GM18909 (cell line): ENCODE results near the gene XKR7.
"Not testable (repeated sequence)": the region's sequence is repeated elsewhere in the genome, so short reads cannot be mapped to it uniquely, and the experiment has no call there.

Source experiments
- ATAC-seq: cut with Tn5 transposase; IDR thresholded peaks from one replicate; pipeline ENCODE4 v1.9.1; 2021; ENCODE audit warnings: mild to moderate bottlenecking; ENCODE audit not compliant: unreplicated experiment, poor library complexity

XKR7 gene

DNA sequence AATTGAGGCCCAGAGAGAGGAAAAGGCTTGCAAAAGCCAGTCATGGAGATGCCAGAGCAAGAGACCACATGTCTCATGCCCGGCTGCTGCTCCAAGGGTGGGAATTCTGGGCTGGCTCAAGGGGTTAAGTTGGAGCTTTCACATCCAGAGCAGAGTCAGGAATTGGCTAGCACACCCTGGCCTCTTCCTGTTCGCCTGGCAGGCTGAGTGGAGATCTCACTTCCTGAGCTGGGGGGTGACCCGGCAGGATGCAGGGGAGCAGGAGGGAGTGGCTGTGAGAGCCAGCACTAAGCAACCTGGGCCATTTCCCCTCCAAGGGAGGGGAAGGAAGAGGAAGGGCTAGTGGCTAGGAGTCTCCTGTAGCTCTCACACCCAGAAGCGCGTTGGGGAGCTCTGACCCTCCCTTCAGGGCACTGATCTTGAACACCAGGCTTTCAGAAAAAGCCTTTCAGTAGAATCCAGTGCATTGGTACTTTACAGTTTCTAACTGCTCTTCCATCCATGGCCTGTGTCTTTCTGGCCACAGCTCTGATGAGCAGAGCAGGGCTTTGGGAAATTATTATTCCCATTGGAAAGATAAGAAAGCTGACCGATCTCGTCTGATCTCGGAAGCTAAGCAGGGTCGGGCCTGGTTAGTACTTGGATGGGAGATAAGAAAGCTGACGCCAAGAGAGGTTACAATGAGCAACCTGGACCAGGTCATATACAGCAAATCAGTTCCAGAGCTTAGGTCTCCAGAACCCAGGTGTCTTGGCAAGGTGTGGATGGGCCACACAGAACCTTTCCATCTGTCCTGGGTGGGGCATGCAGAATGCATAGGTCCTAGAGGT, 40.1 kb downstream of the XKR7 start:
- ATAC-seq: no peak

DNA sequence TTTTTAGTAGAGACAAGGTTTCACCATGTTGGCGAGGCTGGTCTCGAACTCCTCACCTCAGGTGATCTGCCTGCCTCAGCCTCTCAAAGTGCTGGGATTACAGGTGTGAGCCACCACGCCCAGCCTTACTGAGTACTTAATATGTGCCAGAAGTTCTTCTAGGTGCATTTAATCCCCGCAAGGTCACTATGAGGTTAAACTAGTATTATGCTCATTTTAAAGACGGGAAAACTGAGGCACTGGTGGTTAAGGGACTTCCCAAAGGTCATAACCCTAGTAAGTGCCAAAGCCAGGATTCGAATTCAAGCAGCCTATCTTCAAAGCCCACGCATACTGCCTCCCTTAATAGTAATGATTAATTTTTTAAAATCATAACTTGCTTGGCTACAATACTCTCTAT, 41.6 kb downstream of the XKR7 start:
- ATAC-seq: no peak

DNA sequence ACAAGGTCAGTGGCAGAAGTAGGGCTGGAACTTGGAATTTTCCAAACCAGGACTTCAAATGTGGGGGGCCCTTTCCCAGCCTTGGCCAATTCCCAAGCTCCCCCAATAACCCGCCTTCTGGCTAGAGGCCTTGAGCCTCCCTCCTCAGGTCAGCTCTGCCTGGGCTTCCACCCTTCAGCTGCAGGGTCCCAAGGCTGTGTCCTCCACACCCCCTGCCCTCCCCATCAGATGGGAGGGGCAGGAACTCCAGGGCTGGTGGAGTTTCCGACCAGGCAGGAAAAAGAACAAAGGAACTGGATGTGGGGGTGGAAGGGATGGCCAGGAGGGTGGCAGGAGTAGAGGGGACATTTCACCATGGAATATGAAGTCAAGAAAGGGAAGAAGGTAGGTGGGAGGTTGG, 42.1 kb downstream of the XKR7 start, which contains the start of gene CCM2L:
CCM2L (plus strand) TSS at position 338 of the 400 bp plus-strand sequence; CDS start at position 355, 17 bp downstream.
- ATAC-seq: no peak

DNA sequence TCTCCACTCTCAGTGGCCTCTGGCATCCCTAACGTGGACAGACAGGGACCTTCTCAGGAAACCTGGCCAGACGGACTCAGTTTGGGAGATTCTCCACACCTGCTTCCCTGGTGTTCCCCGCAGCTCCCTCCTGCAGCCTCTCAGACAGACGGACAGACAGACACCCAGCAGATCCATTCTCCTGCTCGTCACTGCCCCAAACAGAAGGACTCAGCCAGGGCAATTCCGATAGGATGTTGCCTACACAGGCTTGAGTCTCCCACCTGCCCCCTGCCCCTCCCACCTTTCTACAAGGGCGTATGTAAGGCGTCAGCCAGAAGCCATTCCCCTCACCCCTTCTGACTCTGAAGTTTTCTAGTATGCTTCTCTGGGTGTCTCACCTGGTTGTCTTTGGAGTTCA, 42.7 kb downstream of the XKR7 start:
- no peak for ATAC-seq

DNA sequence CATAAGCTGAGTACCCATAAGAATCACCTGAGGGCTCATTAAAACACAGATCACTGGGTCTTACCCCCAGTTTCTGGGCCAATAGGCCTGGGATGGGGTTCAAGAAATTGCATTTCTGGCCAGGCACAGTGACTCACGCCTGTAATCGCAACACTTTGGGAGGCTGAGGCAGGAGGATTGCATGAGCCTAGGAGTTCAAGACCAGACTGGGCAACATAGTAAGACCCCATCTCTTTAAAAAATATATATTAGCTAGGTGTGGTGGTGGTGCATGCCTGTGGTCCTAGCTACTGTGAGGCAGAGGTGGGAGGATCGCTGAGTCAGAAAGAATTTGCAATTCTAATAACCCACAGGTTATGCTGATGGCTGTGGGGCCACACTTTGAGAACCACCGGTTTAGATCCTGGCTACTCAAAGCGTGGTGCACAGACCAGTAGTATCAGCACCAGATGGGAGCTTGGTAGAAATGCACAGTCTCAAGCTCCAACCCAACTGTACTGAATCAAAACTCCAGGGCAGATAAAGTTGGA, 44.3 kb downstream of the XKR7 start:
- no peak for ATAC-seq

DNA sequence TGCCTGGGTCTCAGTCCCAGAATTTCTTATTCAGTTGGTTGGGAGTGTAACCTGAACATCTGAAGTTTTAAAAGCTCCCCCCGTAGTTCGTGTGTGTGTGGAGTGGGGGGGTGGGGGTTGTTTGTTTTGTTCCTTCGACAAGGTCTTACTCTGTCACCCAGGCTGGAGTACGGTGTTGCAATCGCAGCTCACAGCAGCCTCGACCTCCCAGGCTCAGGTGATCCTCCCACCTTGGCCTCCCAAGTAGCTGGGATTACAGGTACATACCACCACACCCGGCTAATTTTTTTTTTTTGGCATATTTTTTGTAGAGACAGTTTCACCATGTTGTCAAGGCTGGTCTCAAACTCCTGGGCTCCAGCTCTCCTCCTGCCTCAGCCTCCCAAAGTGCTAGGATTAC, 45.4 kb downstream of the XKR7 start:
- ATAC-seq: no peak

DNA sequence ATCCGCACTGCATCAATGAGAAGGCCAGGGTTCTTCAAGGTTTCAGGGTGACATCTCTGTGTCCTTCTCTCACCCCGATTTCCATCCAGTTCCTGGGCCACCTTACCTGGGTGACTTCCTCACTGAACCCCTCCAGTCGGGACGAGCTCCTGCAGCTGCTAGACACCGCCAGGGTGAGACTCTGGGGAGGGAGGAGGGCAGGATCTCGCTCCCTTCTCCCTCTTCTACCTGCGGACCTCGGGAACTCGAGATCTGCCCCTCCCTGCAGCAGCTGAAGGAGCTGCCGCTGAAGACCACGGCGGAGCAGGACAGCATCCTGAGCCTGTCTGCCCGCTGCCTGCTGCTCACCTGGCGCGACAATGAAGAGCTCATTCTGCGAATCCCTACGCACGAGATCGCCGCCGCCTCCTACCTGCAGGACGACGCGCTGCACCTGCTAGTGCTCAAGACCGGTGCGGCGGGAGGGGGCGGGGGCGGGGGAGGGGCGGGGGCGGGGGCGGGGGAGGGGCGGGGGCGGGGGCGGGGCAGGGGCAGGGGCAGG, 49.8 kb downstream of the XKR7 start:
- ATAC-seq: no peak

DNA sequence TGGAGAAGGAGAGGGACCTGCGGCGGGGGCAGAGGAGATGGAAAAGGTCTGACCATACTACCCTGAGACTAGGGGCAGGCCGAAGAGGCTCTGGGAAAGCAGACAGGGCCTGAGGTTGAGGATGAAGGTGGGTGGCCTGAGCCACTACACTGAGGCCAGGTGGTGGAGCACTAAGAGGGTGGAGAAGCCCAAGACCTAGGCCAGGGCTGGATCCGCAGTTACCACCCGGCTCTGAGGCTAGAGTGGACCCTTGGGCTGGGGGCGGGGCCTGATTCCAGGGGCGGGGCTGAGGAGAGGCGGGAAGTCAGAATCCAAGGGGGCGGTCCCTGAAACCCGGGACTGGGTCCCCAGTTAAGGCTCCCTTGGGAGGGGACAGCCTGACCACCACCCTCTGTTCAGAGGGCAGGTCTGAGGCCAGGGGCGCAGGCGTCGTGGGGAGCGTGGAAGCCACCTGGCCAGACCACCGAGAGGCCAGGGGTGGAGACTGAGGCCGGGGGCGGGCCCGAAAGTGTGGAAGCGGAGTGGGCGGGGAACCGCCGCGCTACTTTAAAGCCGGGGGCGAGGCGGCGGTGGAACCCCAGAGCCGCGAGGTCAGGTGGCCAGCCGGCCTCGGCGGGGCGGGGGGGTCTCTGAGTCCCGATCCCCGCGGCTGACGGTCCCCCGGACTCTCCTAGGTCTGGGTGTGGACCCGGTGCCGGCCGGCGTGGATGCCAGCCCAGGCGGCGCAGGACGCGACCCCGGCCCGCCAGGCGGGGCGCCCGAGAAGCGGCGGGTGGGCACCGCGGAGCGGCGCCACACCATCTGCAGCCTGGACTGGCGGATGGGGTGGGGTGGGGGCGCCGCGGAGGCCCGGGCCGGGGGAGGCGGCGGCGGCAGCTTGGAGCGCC, 50.6 kb downstream of the XKR7 start:
- ATAC-seq: no peak

DNA sequence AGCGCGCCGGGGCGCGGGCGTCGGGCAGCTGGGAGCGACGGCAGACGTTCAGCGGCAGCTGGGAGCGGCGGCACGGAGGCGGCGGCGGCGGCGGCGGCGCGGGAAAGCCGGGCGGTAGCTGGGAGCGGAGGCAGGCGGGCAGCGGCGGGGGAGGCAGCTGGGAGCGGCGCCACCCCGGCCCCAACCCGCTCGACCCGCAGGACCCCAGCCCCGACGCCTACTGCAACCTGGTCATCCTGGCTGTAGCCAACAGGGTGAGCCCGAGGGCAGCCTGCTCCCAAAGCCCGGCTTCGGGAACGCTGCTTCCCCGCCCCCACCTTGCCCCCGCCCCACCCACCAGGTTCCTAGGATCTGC, 51.2 kb downstream of the XKR7 start:
- no peak for ATAC-seq

DNA sequence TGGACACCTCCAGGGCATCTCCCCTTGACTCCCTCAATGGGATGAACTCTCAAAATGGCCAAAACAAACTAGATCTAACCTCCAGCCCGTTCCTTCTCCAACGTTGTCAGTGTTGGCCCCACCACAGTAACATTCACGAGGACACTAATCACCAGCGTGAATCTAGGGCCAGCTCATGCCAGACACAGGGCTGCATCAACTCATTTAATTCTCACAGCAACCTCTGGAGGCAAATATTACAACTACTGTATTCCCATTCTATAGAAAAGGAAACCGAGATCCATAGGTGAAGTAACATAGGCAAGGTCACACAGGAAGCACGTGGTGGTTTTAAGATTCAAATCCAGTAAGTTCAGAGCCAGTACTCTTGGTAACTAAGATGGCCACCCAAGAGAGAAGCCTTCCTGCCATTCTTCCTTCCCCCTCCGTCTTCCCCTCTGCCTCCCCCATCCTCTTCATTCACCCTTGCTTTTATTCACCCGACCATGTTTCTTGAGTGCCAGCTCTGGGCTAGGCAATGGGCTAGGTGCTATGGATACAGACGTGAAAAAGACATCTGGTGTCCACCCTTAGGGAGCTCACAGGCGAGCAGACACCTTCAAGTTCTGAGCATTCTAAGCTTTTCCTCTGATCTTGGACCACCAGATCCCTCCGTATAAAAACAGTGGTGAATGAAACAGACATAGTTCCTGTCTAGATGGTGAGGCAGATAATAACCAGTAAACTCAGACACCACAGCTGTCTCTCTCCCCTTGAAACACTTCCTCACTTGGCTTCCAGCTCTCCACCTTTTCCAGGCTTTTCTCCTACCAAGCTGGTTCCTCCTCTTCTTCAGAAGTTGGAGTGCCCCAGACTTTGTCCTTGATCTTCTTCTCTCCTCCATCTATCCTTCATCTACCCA, 51.9 kb downstream of the XKR7 start:
- ATAC-seq: no peak

DNA sequence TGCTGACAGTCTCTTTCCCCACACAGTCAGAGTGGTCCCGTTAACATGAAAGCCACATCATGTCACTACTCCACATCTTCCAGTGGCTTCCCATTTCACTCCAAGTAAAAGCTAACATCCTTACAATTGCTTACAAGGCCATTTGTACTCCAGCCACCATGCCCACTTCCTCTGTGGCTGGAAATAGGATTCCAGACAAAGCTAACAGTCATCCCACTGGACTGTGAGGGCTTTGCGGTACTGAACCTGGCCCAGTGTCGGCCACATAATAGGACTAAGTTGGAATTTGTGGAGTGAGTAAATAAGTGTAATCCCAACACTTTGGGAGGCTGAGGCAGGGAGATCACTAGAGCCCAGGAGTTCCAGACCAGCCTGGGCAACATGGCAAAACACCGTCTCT, 53.1 kb downstream of the XKR7 start:
- ATAC-seq: no peak

DNA sequence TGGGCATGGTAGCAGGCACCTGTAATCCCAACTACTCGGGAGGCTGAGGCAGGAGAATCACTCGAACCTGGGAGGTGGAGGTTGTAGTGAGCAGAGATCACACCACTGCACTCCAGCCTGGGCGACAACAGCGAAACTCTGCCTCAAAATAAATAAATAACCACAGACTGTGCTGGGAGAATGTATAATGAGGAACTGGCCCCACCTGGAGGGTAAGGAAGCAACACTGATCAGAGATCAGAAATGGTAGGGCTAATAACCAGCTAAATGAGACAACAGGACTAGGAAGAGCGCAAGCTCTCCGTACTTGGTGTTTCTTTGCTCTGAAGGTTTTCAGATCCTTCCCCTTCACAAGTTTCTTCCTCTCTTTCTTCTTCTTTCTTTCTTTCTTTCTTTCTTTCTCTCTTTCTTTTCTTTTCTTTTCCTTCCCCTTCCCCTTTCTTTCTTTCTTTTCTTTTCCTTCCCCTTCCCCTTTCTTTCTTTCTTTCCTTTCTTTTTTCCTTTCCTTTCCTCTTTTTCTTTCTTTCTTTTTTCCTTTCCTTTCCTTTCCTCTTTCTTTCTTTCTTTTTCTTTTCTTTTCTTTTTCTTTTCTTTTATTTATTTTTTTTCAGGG, 56.8 kb downstream of the XKR7 start:
- no peak for ATAC-seq

DNA sequence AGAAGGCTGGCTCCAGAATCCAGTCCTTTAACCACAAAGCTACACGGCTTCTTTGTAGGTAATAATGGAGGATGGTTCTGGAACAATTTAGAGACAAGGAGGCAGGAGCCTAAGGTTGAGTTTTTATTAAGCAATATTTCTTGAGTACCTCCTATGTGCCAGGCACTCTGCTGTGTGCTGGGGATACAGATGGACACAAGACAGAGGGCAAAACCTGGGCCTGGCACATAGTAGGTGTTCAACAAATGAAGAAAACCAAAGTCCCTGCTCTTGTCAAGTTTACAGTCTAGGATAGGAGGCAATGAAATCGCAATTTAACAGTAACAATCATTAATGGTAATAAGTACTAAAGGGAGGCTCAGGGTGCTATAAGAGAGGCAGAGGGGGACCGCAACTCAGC, 59.7 kb downstream of the XKR7 start:
- no peak for ATAC-seq

DNA sequence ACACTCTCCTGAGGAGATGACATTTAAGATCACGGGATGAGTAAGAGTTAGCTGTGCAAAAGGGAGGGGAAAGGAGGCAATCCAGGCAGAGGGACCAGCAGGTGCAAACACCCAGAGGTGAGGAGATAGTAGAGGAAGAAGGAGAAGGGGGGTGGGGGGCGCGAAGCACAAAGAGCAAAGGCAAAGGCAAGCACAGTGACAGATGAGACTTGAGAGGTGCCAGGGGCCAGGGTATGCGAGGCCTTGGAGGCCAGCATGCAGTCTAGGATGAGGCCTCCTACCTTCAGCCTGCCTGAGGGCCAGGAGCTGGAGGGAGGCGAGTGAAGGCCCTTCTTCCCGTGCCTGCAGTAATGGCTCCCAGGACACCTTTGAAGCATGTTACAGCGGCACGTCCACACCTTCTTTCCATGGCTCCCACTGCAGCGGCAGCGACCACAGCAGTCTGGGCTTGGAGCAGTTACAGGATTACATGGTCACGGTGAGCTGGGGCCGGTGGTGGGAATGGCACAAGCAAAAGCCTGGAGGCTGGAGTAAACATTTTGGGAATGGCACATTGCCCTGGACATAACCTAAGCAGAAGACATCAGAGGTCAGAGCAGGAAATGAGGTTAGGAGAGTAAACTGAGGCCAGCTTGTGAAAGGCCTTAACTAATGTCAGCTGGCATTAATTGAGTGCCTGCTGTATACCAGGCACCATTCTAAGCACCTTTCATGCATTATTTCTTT, 60.9 kb downstream of the XKR7 start:
- ATAC-seq: no peak

DNA sequence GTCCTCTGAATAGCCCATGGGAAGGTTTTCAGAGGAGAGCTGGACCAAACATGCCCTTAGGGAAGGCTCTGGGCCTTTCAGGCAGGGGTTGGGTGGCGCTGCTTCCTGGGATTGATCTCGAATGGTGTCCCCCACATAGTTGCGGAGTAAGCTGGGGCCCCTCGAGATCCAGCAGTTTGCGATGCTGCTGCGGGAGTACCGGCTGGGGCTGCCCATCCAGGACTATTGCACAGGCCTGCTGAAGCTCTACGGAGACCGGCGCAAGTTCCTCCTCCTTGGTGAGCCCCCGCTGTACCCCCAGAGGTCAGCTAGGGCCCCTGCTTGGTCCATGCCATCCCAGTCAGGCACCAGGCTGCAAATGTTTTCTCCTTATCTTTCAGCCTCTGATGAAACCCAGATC, 61.6 kb downstream of the XKR7 start:
- ATAC-seq: no peak

DNA sequence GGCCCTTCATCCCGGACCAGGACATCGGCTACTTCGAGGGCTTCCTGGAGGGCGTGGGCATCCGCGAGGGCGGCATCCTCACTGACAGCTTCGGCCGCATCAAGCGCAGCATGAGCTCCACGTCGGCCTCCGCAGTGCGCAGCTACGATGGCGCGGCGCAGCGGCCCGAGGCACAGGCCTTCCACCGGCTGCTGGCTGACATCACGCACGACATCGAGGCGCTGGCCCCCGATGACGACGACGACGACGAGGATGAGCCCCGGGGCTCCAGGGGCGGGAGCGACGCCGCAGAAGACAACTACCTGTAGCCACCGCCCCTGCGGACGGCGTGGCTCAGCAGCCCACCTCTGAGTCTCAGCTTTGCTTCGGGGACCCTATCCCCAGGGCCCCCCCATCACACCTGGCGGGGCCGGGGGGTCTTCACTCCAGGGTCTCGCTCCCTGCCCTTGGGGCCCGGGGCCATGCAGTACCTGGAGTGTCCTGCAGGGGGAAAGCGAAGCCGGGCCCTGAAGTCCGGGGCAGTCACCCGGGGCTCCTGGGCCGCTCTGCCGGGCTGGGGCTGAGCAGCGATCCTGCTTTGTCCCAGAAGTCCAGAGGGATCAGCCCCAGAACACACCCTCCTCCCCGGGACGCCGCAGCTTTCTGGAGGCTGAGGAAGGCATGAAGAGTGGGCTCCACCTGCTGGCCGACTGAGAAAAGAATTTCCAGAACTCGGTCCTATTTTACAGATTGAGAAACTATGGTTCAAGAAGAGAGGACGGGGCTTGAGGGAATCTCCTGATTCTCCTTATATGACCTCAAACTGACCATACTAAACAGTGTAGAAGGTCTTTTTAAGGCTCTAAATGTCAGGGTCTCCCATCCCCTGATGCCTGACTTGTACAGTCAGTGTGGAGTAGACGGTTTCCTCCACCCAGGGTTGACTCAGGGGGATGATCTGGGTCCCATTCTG, 63.3 kb downstream of the XKR7 start:
- no peak for ATAC-seq

DNA sequence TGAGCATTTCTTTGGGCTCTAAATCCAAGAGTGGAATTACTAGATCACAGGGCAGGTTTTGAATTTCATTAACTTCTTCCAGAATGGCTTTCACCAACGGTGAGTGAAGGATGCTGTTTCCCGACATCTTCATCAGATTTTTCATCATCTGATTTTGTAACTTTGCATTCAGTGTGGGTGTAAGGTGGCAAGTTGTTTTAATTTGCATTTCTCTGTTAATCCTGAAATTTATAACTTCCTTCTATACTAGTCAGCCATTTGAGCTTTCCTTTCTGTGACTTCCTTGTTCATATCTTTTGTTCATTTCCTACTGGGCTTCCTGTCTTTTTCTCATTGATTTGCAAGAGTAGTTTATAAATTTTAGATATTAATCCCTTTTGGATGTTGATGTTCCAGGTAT, 65.4 kb downstream of the XKR7 start:
- no peak for ATAC-seq

DNA sequence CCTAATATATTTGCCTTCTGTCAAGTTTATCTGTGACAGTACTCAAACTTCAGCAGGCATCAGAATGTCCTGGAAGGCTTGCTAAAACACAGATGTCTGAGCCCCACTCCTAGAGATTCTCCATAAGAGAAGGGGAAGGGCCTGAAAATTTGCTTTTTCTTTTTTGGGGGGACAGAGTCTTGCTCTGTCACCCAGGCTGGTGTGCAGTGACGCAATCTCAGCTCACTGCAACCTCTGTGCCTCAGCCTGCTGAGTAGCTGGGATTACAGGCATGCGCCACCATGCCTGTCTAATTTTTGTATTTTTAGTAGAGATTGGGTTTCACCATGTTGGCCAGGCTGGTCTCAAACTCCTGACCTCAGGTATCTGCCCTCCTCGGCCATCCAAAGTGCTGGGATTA, 65.8 kb downstream of the XKR7 start:
- ATAC-seq: not testable (repeated sequence)
